GM12878 (cell line): ENCODE results near the gene CACYBP. TPM values are rescaled to one million over a fixed set of nuclear protein-coding genes. Genes with fewer than 3 reads are reported as not detected.

Experiments
- ATF7 ChIP-seq: fragments of 450-650 bp; IDR thresholded peaks from 2 replicates; pipeline ENCODE4 v1.6.1; 2016; ENCODE audit warnings: low read depth, mild to moderate bottlenecking
- BCL11A ChIP-seq: IDR thresholded peaks from 2 replicates; pipeline ENCODE4 v1.6.1; 2011; ENCODE audit warnings: low read depth, low read length
- BMI1 ChIP-seq: fragments of 450-650 bp; IDR thresholded peaks from 2 replicates; pipeline ENCODE4 v1.6.1; 2016; ENCODE audit warnings: mild to moderate bottlenecking, moderate library complexity, borderline replicate concordance
- CREB1 ChIP-seq: IDR thresholded peaks from 2 replicates; pipeline ENCODE4 v1.6.1; 2012; ENCODE audit warnings: low read depth, mild to moderate bottlenecking, inconsistent platforms
- MYB ChIP-seq: fragments of 150-350 bp; IDR thresholded peaks from 2 replicates; pipeline ENCODE4 v1.6.1; 2014; ENCODE audit warnings: mild to moderate bottlenecking, low read depth, low read length, borderline replicate concordance
- POU2F2 ChIP-seq: IDR thresholded peaks from 3 replicates; pipeline ENCODE4 v1.6.1; 2011; ENCODE audit warnings: low read depth, mild to moderate bottlenecking, low read length, borderline replicate concordance
- RUNX3 ChIP-seq: IDR thresholded peaks from 2 replicates; pipeline ENCODE4 v1.6.1; 2012; ENCODE audit warnings: low read length, inconsistent platforms
- SIN3A ChIP-seq: IDR thresholded peaks from 2 replicates; pipeline ENCODE4 v1.6.1; 2012; ENCODE audit warnings: low read depth, low read length, improper control_type of control experiment
- SMARCA5 ChIP-seq: fragments of 450-650 bp; IDR thresholded peaks from 2 replicates; pipeline ENCODE4 v1.6.1; 2017; ENCODE audit warnings: mild to moderate bottlenecking
- YY1 ChIP-seq: IDR thresholded peaks from 2 replicates; pipeline ENCODE4 v1.6.1; 2011; ENCODE audit warnings: low read depth, mild to moderate bottlenecking, low read length
- ZBED1 ChIP-seq: IDR thresholded peaks from 2 replicates; pipeline ENCODE4 v1.6.1; 2016; ENCODE audit warnings: borderline replicate concordance
- polyA plus RNA-seq, 11 experiments: library from polyadenylated mRNA; depleted of rRNA in 4 of 11; unstranded in 6 of 11; stranded (reverse) in 5 of 11; fragments of >200 nt; fragmentation: Nextera tagmentation in 4 of 11; fragmentation: Illumina TruSeq in 1 of 11; extraction: Ambion mirVana in 4 of 11; extraction: Trizol in 1 of 11; gene quantifications; 1 replicate in 1 of 11; 2 replicates in 10 of 11; pipeline versions ENCODE4 v1.2.1 to v1.2.3, GENCODE V29; 2011 to 2016; ENCODE audit warnings: inconsistent platforms in 2 of 11, missing spikeins in 2 of 11, low read depth in 1 of 11
- total RNA-seq, 4 experiments: library from RNA; depleted of rRNA in 3 of 4; stranded (reverse); fragments of >200 nt in 3 of 4; fragmentation: Illumina TruSeq in 1 of 4; extraction: Trizol in 1 of 4; gene quantifications; 2 replicates each; pipeline versions ENCODE4 v1.2.1 to v1.2.3, GENCODE V29; 2013 to 2021
- TF ChIP-seq, protein P1 (sequence below): fragments of 450-650 bp; conservative IDR thresholded peaks from 2 replicates; pipeline ENCODE4 v1.6.1; 2017; ENCODE audit warnings: mild to moderate bottlenecking, moderate library complexity
- TF ChIP-seq, protein P2 (sequence below): fragments of 450-650 bp; IDR thresholded peaks from 2 replicates; pipeline ENCODE4 v1.6.1; 2018; ENCODE audit warnings: mild to moderate bottlenecking, low read depth, moderate library complexity; ENCODE audit not compliant: partially characterized antibody
- TF ChIP-seq, protein P3 (sequence below): IDR thresholded peaks from 2 replicates; pipeline ENCODE4 v1.6.1; 2012; ENCODE audit warnings: low read length, inconsistent platforms
- TF ChIP-seq, protein P4 (sequence below): fragments of 450-650 bp; IDR thresholded peaks from 2 replicates; pipeline ENCODE4 v1.6.1; 2016; ENCODE audit warnings: mild to moderate bottlenecking
- TF ChIP-seq, protein P5 (sequence below): IDR thresholded peaks from 2 replicates; pipeline ENCODE4 v1.6.1; 2011; ENCODE audit warnings: low read depth, mild to moderate bottlenecking, low read length, moderate library complexity, borderline replicate concordance; ENCODE audit errors: extremely low read depth
- TF ChIP-seq, protein P6 (sequence below): IDR thresholded peaks from 2 replicates; pipeline ENCODE4 v1.6.1; 2012; ENCODE audit warnings: low read depth, low read length, improper control_type of control experiment
- TF ChIP-seq, protein P7 (sequence below): IDR thresholded peaks from 2 replicates; pipeline ENCODE4 v1.6.1; 2011; ENCODE audit warnings: borderline replicate concordance, low read depth, mild to moderate bottlenecking, moderate library complexity, low read length; ENCODE audit not compliant: insufficient read depth, poor library complexity, severe bottlenecking

The CACYBP gene
- total and polyA plus RNA-seq, 10 of the 15 experiments (the other 5 are each of a cell fraction or from before 2014, with no cell fraction given): 77.7 to 488 (median 218) TPM

DNA sequence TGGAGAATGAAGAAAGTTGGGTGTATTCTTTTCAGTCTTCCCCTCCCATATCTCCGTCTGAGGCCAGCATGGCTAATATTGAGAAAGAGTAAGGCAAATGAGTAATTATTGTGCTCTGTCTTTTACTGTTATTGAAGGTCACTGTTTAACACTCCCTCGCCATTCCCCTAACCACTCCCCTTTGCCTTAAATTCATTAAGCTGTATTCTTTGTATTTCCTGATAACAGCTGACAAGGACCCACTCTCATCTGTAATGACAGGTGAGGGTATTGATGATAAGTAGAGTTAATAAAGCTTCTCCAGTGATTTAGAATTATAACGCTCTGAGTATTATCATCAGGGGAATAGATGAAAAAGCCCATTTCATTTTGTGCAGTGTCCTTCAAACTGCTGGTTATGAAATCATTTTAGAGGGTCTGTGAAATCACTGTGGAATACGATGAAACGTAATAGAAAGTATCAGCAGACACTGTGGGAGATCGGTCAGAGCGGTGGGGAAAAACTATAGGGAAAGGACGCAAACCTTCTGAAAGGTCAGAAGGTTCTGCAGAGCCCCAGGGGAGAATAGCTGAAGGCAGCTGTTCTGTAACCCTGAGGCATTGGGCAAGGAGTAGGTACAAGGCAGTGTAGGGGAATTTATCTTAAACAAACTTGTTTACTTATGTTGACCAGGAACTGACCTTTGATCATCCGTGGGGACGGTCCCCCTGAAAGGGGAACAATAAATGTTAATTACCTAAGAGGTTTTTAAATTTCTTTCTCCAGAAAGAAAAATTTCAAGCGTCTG lies 46.3 kb upstream of the CACYBP start (continued):
- TF ChIP-seq, protein P1, sequence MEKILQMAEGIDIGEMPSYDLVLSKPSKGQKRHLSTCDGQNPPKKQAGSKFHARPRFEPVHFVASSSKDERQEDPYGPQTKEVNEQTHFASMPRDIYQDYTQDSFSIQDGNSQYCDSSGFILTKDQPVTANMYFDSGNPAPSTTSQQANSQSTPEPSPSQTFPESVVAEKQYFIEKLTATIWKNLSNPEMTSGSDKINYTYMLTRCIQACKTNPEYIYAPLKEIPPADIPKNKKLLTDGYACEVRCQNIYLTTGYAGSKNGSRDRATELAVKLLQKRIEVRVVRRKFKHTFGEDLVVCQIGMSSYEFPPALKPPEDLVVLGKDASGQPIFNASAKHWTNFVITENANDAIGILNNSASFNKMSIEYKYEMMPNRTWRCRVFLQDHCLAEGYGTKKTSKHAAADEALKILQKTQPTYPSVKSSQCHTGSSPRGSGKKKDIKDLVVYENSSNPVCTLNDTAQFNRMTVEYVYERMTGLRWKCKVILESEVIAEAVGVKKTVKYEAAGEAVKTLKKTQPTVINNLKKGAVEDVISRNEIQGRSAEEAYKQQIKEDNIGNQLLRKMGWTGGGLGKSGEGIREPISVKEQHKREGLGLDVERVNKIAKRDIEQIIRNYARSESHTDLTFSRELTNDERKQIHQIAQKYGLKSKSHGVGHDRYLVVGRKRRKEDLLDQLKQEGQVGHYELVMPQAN: no peak
- peak; percentile 86; the same call in 1 of the 2 replicates for TF ChIP-seq SMARCA5
- peak; percentile 60; the same call in 1 of the 2 replicates for TF ChIP-seq CREB1
- TF ChIP-seq, protein P2, sequence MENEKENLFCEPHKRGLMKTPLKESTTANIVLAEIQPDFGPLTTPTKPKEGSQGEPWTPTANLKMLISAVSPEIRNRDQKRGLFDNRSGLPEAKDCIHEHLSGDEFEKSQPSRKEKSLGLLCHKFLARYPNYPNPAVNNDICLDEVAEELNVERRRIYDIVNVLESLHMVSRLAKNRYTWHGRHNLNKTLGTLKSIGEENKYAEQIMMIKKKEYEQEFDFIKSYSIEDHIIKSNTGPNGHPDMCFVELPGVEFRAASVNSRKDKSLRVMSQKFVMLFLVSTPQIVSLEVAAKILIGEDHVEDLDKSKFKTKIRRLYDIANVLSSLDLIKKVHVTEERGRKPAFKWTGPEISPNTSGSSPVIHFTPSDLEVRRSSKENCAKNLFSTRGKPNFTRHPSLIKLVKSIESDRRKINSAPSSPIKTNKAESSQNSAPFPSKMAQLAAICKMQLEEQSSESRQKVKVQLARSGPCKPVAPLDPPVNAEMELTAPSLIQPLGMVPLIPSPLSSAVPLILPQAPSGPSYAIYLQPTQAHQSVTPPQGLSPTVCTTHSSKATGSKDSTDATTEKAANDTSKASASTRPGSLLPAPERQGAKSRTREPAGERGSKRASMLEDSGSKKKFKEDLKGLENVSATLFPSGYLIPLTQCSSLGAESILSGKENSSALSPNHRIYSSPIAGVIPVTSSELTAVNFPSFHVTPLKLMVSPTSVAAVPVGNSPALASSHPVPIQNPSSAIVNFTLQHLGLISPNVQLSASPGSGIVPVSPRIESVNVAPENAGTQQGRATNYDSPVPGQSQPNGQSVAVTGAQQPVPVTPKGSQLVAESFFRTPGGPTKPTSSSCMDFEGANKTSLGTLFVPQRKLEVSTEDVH: peak; percentile 57
- TF ChIP-seq, protein P3, sequence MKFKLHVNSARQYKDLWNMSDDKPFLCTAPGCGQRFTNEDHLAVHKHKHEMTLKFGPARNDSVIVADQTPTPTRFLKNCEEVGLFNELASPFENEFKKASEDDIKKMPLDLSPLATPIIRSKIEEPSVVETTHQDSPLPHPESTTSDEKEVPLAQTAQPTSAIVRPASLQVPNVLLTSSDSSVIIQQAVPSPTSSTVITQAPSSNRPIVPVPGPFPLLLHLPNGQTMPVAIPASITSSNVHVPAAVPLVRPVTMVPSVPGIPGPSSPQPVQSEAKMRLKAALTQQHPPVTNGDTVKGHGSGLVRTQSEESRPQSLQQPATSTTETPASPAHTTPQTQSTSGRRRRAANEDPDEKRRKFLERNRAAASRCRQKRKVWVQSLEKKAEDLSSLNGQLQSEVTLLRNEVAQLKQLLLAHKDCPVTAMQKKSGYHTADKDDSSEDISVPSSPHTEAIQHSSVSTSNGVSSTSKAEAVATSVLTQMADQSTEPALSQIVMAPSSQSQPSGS: no peak; the same call in 1 of the 2 replicates
- TF ChIP-seq, protein P4, sequence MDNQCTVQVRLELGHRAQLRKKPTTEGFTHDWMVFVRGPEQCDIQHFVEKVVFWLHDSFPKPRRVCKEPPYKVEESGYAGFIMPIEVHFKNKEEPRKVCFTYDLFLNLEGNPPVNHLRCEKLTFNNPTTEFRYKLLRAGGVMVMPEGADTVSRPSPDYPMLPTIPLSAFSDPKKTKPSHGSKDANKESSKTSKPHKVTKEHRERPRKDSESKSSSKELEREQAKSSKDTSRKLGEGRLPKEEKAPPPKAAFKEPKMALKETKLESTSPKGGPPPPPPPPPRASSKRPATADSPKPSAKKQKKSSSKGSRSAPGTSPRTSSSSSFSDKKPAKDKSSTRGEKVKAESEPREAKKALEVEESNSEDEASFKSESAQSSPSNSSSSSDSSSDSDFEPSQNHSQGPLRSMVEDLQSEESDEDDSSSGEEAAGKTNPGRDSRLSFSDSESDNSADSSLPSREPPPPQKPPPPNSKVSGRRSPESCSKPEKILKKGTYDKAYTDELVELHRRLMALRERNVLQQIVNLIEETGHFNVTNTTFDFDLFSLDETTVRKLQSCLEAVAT: peak; percentile 76
- TF ChIP-seq BCL11A: peak; percentile 58
- TF ChIP-seq BMI1: peak; percentile 48
- TF ChIP-seq RUNX3: peak; percentile 30; the same call in 1 of the 2 replicates
- TF ChIP-seq POU2F2: no peak
- TF ChIP-seq MYB: no peak
- peak; percentile 74 for TF ChIP-seq ATF7
- no peak for TF ChIP-seq SIN3A
- TF ChIP-seq YY1: no peak
- peak; percentile 53; the same call in 1 of the 2 replicates for TF ChIP-seq ZBED1
- TF ChIP-seq, protein P5, sequence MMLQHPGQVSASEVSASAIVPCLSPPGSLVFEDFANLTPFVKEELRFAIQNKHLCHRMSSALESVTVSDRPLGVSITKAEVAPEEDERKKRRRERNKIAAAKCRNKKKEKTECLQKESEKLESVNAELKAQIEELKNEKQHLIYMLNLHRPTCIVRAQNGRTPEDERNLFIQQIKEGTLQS: no peak
- TF ChIP-seq, protein P6, sequence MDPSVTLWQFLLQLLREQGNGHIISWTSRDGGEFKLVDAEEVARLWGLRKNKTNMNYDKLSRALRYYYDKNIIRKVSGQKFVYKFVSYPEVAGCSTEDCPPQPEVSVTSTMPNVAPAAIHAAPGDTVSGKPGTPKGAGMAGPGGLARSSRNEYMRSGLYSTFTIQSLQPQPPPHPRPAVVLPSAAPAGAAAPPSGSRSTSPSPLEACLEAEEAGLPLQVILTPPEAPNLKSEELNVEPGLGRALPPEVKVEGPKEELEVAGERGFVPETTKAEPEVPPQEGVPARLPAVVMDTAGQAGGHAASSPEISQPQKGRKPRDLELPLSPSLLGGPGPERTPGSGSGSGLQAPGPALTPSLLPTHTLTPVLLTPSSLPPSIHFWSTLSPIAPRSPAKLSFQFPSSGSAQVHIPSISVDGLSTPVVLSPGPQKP: no peak
- TF ChIP-seq, protein P7, sequence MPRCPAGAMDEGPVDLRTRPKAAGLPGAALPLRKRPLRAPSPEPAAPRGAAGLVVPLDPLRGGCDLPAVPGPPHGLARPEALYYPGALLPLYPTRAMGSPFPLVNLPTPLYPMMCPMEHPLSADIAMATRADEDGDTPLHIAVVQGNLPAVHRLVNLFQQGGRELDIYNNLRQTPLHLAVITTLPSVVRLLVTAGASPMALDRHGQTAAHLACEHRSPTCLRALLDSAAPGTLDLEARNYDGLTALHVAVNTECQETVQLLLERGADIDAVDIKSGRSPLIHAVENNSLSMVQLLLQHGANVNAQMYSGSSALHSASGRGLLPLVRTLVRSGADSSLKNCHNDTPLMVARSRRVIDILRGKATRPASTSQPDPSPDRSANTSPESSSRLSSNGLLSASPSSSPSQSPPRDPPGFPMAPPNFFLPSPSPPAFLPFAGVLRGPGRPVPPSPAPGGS: peak; percentile 23
